ENCODE data around the gene TCN2. TPM values are rescaled to one million over a fixed set of nuclear protein-coding genes. Genes with fewer than 3 reads are reported as not detected.
"Not testable (repeated sequence)": the region's sequence is repeated elsewhere in the genome, so short reads cannot be mapped to it uniquely, and the experiment has no call there.

TCN2 gene
- polyA plus RNA-seq, 6 donors from 2014 or later: 0.80 TPM; not detected in 5

DNA sequence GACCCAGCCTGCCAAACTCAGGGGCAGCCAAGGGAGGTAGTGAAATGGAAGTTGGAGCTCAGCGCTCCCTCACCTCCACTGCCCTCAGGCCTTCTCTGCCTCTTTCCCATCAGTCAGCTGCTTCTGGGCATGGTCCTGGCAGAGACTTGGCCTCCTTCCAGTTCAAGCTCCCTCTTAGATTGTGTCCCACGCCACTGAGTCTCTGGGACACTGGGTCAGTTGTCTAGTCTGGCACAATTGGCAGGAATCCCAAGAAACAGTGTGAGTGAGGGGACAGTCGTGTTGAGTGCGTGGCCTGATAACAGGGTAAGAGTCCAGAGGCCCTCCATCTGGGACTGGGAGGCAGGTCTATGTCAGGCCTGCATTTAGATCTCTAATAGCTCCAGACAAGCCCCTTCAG lies 21.5 kb downstream of the TCN2 start:
- no peak for ATAC-seq (ENCODE audit: low read depth in 2 of 2)

DNA sequence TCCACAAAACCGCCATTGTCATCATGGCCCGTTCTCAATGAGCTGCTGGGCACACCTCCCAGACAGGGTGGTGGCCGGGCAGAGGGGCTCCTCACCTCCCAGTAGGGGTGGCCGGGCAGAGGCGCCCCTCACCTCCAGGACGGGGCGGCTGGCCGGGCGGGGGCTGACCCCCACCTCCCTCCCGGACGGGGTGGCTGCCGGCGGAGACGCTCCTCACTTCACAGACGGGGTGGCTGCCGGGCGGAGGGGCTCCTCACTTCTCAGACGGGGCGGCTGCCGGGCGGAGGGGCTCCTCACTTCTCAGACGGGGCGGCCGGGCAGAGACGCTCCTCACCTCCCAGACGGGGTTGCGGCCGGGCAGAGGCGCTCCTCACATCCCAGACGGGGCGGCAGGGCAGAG lies 24.5 kb downstream of the TCN2 start:
- H3K27me3 Mint-ChIP-seq; H3K9me3 Mint-ChIP-seq; DNase-seq; H3K4me3 Mint-ChIP-seq; ATAC-seq (ENCODE audit: low read depth in 2 of 2); H3K36me3 Mint-ChIP-seq; H3K27ac Mint-ChIP-seq: not testable (repeated sequence)
- peaks cover 17 to 20% (median 18%) of the 10 kb centered on the region in 3 donors for H3K4me1 Mint-ChIP-seq

More for the DNA sequence above, 21.5 kb downstream of the TCN2 start:
- H3K27ac Mint-ChIP-seq: no peak overlapping the region
- no peak overlapping the region for H3K4me3 Mint-ChIP-seq
- H3K27me3 Mint-ChIP-seq: peaks cover 0 to 4% (median 0%) of the 10 kb centered on the region in 3 donors
- no peaks in the 10 kb centered on the region for H3K4me1 Mint-ChIP-seq
- no peaks in the 10 kb centered on the region for H3K9me3 Mint-ChIP-seq
- DNase-seq: no peak
- H3K36me3 Mint-ChIP-seq: no peaks in the 10 kb centered on the region

DNA sequence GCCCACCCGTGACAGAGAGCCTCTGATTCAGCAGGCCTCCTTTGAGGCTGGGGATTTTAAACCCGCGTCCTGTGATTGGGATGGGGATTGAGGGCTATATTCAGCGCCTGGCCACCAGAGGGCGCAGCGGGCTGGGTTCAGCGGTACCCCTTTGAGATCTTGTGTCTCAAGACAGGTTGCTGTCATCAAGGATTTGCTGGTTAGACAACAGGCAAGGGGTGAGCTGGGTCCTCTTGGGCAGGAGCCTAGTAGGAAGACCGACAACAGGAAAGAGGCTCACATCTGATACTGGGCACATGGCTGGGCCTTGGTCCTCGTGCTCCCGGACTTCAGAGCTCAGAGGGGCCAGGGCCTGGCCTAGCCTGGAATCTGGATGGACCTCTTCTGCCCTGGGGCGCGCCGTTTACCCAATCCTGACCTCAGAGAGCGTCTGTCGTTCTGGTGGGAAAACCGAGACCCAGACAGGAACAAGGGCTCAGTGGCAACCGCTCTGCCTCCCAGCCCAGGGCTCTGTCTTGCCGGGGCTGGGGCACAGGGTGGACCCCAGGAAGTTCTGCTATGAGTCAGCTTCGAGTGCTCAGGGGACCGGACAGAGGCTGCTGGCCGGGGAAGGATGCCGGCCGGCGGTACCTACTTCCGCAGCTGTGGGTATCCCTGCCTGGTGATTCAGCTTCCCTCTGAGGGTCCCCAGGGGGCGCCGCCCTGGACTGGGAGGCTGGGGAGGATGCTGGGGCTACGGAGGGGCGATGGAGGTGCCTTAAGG lies 27.7 kb downstream of the TCN2 start:
- Mint-ChIP-seq H3K9me3 (no peaks in the 10 kb centered on the region), H3K4me1 (peaks cover 17 to 25% (median 18%) of the 10 kb centered on the region in 3 donors), H3K36me3 (no peaks in the 10 kb centered on the region), H3K4me3 (peak overlapping the region; percentile 86 to 92 (median 90)), H3K27me3 (no peaks in the 10 kb centered on the region), H3K27ac (peak overlapping the region; percentile 88 to 98 (median 92))
- DNase-seq: peak; percentile 83
- ATAC-seq (ENCODE audit: low read depth in 2 of 2): peak; percentile 68 to 69

DNA sequence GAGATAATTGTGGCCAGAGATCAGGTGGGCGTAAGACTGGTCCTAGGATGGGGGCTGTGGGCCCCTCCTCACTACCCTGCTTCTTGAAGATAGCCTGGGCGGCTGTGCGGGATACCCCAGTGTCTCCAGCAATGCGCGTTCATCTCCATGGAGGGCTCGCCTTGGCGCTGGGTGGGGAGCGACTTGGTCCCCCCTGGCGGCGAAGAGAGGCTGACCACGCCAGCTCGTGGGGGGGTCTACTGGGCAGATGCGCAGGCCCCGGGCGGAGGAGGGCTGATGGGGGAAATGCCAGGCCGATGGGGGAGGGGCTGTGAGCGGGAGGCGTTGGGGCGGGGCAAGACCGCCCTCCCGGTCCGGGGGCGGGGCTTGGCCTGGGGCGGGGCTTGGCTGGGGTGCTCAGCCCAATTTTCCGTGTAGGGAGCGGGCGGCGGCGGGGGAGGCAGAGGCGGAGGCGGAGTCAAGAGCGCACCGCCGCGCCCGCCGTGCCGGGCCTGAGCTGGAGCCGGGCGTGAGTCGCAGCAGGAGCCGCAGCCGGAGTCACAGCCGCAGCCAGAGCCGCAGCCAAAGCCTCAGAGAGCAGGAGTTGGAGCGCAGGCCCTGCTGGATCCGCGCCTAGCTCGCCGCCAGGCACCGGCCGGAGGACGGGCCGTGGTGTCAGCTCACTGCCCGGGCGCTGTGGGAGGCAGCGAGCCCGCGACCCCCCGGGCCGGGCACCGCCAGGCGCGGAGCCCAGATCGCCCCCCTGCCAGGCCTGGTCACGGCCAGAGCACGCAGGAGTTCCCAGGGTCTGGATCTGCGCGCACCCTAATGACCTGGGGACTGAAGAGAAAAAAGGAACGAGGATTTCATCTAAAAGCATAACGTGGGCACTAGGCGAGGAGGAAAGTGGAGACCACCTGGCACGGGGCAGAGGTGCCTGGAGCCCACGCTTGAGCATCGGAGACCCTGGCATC lies 28.6 kb downstream of the TCN2 start, which contains the start of gene SLC35E4:
TSS of gene SLC35E4 (plus strand) at position 509 of the 953 bp plus-strand sequence. CDS start 670 bp downstream, outside the sequence.
- no peaks in the 10 kb centered on the region for H3K27me3 Mint-ChIP-seq
- DNase-seq (peak; percentile 88), ATAC-seq (ENCODE audit: low read depth in 2 of 2) (peak; percentile 73)
- H3K27ac Mint-ChIP-seq: peak within 1 kb of the TSS; percentile 88 to 98 (median 92)
- peak within 1 kb of the TSS; percentile 86 to 92 (median 91) for H3K4me3 Mint-ChIP-seq
- H3K4me1 Mint-ChIP-seq: peaks cover 17 to 25% (median 18%) of the 10 kb centered on the region in 3 donors
- H3K9me3 Mint-ChIP-seq: no peaks in the 10 kb centered on the region
- no peaks in the 10 kb centered on the region for H3K36me3 Mint-ChIP-seq

DNA sequence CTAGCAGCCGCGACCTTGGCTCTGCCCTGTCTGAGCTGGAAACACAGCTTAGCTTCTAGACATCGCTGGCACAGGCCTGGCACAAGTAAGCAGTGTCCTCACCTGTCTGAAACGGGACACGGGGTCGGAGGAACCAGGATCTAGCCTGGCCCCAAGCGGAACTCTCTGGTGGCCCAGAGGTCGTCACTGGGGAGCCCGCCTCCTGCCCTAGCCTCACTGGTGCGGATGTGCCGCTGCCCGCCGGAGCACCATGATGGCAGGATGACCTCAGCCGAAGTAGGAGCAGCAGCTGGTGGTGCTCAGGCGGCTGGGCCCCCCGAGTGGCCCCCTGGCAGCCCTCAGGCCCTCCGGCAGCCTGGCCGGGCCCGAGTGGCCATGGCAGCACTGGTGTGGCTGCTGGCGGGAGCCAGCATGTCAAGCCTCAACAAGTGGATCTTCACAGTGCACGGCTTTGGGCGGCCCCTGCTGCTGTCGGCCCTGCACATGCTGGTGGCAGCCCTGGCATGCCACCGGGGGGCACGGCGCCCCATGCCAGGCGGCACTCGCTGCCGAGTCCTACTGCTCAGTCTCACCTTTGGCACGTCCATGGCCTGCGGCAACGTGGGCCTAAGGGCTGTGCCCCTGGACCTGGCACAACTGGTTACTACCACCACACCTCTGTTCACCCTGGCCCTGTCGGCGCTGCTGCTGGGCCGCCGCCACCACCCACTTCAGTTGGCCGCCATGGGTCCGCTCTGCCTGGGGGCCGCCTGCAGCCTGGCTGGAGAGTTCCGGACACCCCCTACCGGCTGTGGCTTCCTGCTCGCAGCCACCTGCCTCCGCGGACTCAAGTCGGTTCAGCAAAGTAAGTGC lies 29.5 kb downstream of the TCN2 start:
- H3K27ac Mint-ChIP-seq: peak overlapping the region in 3 of 6 donors; percentile 19 to 84 (median 27)
- H3K4me3 Mint-ChIP-seq: peak overlapping the region; percentile 83 to 92 (median 88)
- H3K9me3 Mint-ChIP-seq: no peaks in the 10 kb centered on the region
- H3K36me3 Mint-ChIP-seq: no peaks in the 10 kb centered on the region
- DNase-seq (peak; percentile 2), ATAC-seq (ENCODE audit: low read depth in 2 of 2) (no peak)
- H3K4me1 Mint-ChIP-seq: peaks cover 17 to 25% (median 18%) of the 10 kb centered on the region in 3 donors
- H3K27me3 Mint-ChIP-seq: no peaks in the 10 kb centered on the region

DNA sequence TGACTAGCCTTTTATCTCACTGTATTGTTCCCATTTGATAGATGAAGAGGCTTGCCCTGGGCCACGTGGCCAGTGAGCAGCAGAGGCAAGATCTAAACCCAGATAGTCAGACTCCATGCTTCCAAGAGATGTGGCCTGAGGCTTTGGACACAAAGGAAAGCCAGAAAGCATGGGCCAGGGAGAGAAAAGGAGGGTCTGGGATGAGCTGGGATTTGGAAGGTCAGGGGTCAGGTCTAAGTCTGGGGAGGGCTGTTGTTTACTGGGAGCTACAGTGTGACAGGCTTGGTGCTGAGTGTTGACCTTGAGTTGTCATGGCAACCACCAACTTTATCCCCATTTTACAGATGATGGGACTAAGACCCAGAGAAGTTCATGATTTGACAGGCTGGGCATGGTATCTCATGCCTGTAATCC lies 30.7 kb downstream of the TCN2 start:
- Mint-ChIP-seq H3K4me3 (peak overlapping the region in 5 of 8 donors; percentile 41 to 53 (median 49)), H3K36me3 (no peaks in the 10 kb centered on the region), H3K27me3 (no peaks in the 10 kb centered on the region), H3K4me1 (peaks cover 17 to 25% (median 18%) of the 10 kb centered on the region in 3 donors), H3K9me3 (no peaks in the 10 kb centered on the region), H3K27ac (no peak overlapping the region)
- ATAC-seq (ENCODE audit: low read depth in 2 of 2): no peak
- no peak for DNase-seq

DNA sequence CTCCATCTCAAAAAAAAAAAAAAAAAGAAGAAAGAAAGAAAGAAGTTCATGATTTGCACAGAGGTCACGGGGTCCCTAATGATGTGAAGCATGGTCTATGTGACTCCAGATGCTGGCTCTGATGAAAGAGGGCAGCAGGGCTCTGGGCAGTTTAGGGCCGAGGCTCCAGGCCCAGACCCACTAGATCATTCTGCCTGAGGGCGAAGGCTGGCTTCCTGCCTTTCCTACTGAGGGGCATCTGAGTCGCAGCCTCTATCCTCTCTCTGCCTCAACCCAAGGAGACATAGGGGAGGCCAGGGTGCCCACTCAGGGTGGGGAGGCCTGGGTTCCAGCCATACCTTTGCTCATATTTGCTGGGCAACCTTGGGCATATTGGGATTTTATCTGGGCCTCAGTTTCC lies 33.4 kb downstream of the TCN2 start:
- ATAC-seq (ENCODE audit: low read depth in 2 of 2) (no peak), DNase-seq (no peak)
- Mint-ChIP-seq H3K4me3 (no peak overlapping the region), H3K36me3 (no peaks in the 10 kb centered on the region), H3K27me3 (no peaks in the 10 kb centered on the region), H3K9me3 (no peaks in the 10 kb centered on the region), H3K4me1 (peaks cover 5 to 14% (median 7%) of the 10 kb centered on the region in 3 donors), H3K27ac (no peak overlapping the region)

DNA sequence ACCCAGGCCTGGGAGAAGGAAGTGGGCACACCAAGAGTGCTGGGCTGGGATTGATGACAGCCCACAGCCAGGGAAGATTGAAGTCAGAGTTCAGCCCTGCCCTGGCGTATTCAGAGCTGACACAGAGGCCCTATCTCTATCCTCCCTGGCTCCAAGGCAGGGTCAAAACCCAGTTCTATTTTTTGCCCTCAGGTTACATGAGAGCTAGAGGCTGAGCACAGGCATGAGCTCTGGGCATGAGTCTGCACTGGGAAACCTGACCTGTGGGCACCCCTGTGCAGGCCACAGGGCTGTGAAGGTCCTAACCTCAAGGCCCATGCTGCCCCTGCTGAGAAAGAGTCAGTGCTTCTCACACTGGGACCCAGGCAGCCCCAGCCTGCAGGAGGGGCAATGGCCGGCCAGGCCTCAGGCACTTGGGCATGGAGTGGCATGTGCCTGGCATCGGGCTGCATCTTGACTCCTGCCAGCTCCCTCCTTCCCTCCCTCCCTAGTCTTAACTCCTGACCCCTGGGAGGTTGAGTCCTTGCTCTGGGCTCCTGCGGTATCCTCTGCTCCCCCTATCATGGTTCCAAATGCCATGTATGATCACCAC lies 34.0 kb downstream of the TCN2 start:
- Mint-ChIP-seq H3K36me3 (no peaks in the 10 kb centered on the region), H3K9me3 (no peaks in the 10 kb centered on the region), H3K4me3 (no peak overlapping the region), H3K27me3 (no peaks in the 10 kb centered on the region), H3K27ac (no peak overlapping the region), H3K4me1 (peaks cover 2 to 8% (median 3%) of the 10 kb centered on the region in 3 donors)
- no peak for ATAC-seq (ENCODE audit: low read depth in 2 of 2)
- DNase-seq: no peak

DNA sequence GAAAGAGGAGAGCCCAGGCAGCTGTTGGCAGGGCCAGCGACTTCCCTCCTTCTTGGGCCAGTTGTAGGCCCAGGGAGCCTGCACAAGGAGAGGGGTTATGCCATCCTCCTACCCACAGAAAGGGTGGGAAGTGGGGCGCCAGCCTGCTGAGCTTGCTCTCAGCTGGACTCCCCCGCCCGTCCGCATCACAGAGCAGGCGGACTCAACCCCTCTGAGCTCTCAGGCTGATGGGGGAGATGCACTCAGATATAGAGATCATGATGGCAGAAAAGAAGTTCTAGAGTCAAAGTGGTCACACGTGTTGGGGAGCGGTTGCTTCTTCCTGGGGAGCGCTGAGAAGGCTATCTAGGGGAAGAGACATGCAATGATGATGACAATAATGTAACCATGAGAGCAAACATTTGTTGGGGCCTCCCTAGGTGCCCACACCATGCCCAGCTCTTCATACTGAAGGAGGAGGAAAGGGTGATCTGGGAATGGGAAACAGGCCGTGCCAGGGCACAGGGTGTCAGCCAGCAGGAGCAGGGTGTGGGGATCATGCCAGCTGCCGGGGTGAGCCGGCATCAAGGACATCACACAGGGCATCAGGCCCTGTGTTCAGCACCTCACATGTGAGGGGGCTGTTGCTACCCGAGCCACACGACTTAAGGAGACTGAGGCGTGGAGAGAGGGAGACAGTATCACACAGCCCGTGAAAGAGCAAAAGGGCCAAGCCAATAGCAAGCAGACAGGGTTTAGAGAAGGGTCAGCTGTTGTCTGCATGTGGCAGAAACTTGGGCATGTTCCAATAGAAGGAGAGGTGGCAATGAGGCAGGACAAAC lies 36.3 kb downstream of the TCN2 start:
- Mint-ChIP-seq H3K27me3 (no peaks in the 10 kb centered on the region), H3K9me3 (no peaks in the 10 kb centered on the region), H3K27ac (peak overlapping the region in 1 of 6 donors; percentile 81), H3K4me3 (no peak overlapping the region), H3K36me3 (no peaks in the 10 kb centered on the region), H3K4me1 (peaks cover 0 to 4% (median 0%) of the 10 kb centered on the region in 3 donors)
- ATAC-seq (ENCODE audit: low read depth in 2 of 2): no peak
- no peak for DNase-seq

DNA sequence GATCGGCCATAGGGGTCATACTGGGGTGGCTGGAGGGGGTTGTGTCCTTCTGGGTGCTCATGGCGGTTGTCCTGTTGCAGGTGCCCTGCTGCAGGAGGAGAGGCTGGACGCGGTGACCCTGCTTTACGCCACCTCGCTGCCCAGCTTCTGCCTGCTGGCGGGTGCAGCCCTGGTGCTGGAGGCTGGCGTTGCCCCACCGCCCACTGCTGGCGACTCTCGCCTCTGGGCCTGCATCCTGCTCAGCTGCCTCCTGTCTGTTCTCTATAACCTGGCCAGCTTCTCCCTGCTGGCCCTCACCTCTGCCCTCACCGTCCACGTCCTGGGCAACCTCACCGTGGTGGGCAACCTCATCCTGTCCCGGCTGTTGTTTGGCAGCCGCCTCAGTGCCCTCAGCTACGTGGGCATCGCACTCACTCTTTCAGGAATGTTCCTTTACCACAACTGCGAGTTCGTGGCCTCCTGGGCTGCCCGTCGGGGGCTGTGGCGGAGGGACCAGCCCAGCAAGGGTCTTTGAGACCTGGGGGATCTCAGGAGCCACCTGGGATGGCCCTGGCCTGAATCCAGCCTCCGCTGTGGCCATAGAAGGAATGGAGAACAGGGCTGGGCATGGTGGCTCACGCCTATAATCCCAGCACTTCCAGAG lies 39.7 kb downstream of the TCN2 start:
- no peaks in the 10 kb centered on the region for H3K9me3 Mint-ChIP-seq
- peak overlapping the region in 1 of 6 donors; percentile 30 for H3K27ac Mint-ChIP-seq
- peaks cover 0 to 11% (median 0%) of the 10 kb centered on the region in 3 donors for H3K4me1 Mint-ChIP-seq
- H3K4me3 Mint-ChIP-seq: no peak overlapping the region
- ATAC-seq (ENCODE audit: low read depth in 2 of 2) (no peak), DNase-seq (no peak)
- H3K36me3 Mint-ChIP-seq: no peaks in the 10 kb centered on the region
- no peaks in the 10 kb centered on the region for H3K27me3 Mint-ChIP-seq

DNA sequence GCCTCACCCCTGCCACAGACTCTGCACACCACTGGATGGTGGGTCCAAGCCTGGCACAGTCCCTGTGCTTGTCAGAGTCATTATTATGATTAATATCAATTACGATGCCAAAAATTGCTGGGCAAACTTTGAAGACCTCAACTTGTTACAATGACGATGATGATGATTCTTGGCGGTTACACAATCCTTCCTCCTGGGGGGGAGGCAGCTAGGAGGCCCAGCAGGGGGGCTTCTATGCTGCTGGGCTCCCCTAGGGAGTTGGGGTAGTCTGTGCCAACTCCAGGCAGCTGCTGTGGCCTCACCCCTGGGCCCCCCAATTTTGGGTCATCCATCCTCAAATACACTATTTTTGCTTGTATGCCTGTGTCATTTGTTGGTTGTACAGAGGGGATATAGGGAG lies 40.6 kb downstream of the TCN2 start:
- Mint-ChIP-seq H3K27me3 (no peaks in the 10 kb centered on the region), H3K36me3 (no peaks in the 10 kb centered on the region), H3K9me3 (no peaks in the 10 kb centered on the region), H3K4me1 (peaks cover 0 to 11% (median 0%) of the 10 kb centered on the region in 3 donors), H3K4me3 (no peak overlapping the region), H3K27ac (no peak overlapping the region)
- ATAC-seq (ENCODE audit: low read depth in 2 of 2): no peak
- DNase-seq: no peak
